Measurements from ENCODE around the gene PPFIA3. TPM values are rescaled to one million over a fixed set of nuclear protein-coding genes. Genes with fewer than 3 reads are reported as not detected.

The PPFIA3 gene
- total and polyA plus RNA-seq, 2 of the 8 experiments (the other 6 are each of a cell fraction or from before 2014, with no cell fraction given): 15.9 to 25.3 TPM

GRCh38 chr19:49098795-49099194 is 20.5 kb upstream of the PPFIA3 start:
- H3K9me3 ChIP-seq (ENCODE audit: insufficient read depth in 2 of 2, low read depth in 1 of 2, low read length in 1 of 2): no peaks in the 10 kb centered on the region
- CTCF ChIA-PET (ENCODE audit: partially characterized antibody): interaction anchor here (1.0 to 3.8 kb wide), 17 partner anchors 11 to 126 kb away, joined by 3 to 38 read pairs (median 9); partner anchors contain the start of gene HRC

More at GRCh38 chr19:49098795-49099194, 20.5 kb upstream of the PPFIA3 start:
- Histone ChIP-seq H4K8ac (ENCODE audit: extremely low read depth, insufficient read depth, low read length) (no peak overlapping the region; the same call in 1 of the 2 replicates), H3K23ac (ENCODE audit: insufficient read length) (no peak overlapping the region), H3K18ac (ENCODE audit: extremely low read depth, low read length) (no peak overlapping the region), H3K23me2 (ENCODE audit: low read depth, low read length) (no peaks in the 10 kb centered on the region), H3K4me1 (replicated peaks in 1 of 4; ENCODE audit: control insufficient read depth in 3 of 4, insufficient read depth in 4 of 4, low read length in 3 of 4) (no peaks in the 10 kb centered on the region), H3K27ac (ENCODE audit: low read depth, low read length) (no peak overlapping the region), H2BK120ac (replicated peaks; ENCODE audit: low read depth, low read length) (no peak overlapping the region), H2BK12ac (ENCODE audit: low read depth, low read length) (no peak overlapping the region), H2AK5ac (ENCODE audit: low read depth, low read length) (no peak overlapping the region), H3K79me1 (ENCODE audit: low read depth, low read length) (peaks cover 15% of the 10 kb centered on the region), H3K4ac (replicated peaks; ENCODE audit: insufficient read length, low read depth, low read length) (no peak overlapping the region), H3K14ac (ENCODE audit: insufficient read length) (no peak overlapping the region), H2BK15ac (ENCODE audit: low read length) (no peak overlapping the region), H3K56ac (replicated peaks; ENCODE audit: insufficient read length, low read depth, low read length) (no peak overlapping the region), H4K20me1 (replicated peaks in 1 of 2; ENCODE audit: control insufficient read depth in 1 of 2, insufficient read depth in 2 of 2, low read length in 2 of 2) (peaks cover 18 to 31% of the 10 kb centered on the region in 2 experiments), H3K79me2 (ENCODE audit: control insufficient read depth in 1 of 2, insufficient read depth in 2 of 2, low read length in 2 of 2) (peaks cover 0 to 35% of the 10 kb centered on the region in 2 experiments; a peak in 1 of 4 replicates), H2AFZ (ENCODE audit: low read length) (no peak overlapping the region), H3K9ac (replicated peaks in 1 of 4; ENCODE audit: extremely low read depth in 1 of 4, low read depth in 3 of 4, low read length in 3 of 4) (no peak overlapping the region), H3K4me3 (ENCODE audit: extremely low read depth in 1 of 4, insufficient read depth in 2 of 4, low read depth in 3 of 4, low read length in 4 of 4) (no peak overlapping the region), H3K27me3 (replicated peaks in 1 of 4; ENCODE audit: control insufficient read depth in 3 of 4, extremely low read depth in 1 of 4, insufficient read depth in 3 of 4, low read length in 3 of 4) (no peaks in the 10 kb centered on the region), H4K91ac (replicated peaks; ENCODE audit: insufficient read length, low read length) (no peak overlapping the region), H4K5ac (ENCODE audit: insufficient read length, low read depth, low read length) (no peak overlapping the region), H3K4me2 (ENCODE audit: insufficient read depth in 1 of 2, low read depth in 2 of 2, low read length in 2 of 2) (no peak overlapping the region), H2BK5ac (ENCODE audit: low read depth, low read length) (no peak overlapping the region), H2BK20ac (ENCODE audit: low read length) (no peak overlapping the region), H3K36me3 (ENCODE audit: control insufficient read depth in 2 of 4, insufficient read depth in 4 of 4, low read length in 3 of 4) (peaks cover 34 to 67% (median 59%) of the 10 kb centered on the region in 4 experiments)
- POLR2A ChIA-PET (ENCODE audit: partially characterized antibody): interaction anchor here (1.5 to 10.1 kb wide), 4 partner anchors 8 to 51 kb away, joined by 5 to 67 read pairs (median 8); partner anchors contain the start of gene LIN7B
- 88% methylated on average over 4 of the region's 4 CpGs; no CpG with 5 or more reads in 1 of the 2 experiments for WGBS, 2 experiments (ENCODE audit: extremely low coverage in 1 of 2, insufficient coverage in 1 of 2, insufficient read length in 1 of 2, insufficient replicate concordance in 2 of 2, low coverage in 1 of 2, low lambda C conversion rate in 2 of 2, missing lambda C conversion rate in 1 of 2)
- TF ChIP-seq SP4 (IDR thresholded peaks at IDR 0.05; ENCODE audit: low read length): no peak
- TF ChIP-seq POLR2AphosphoS5 (IDR thresholded peaks at IDR 0.05; ENCODE audit: low read depth, low read length): 0 out of 2 replicates have a peak, but pooled peaks have one; percentile 19
- DNase-seq (ENCODE audit: low read depth in 1 of 2, low spot score in 2 of 2) (no peak), FAIRE-seq (no peak)

Data from H1 (cell line).